DND-41 (cell line): Measurements from ENCODE around the gene FGFBP1.

Source experiments
- ATAC-seq: fragments of 200-7000 bp; cut with Tn5 transposase; 3 replicates; pipeline ENCODE4 v1.9.1; 2021; ENCODE audit warnings: low read depth; ENCODE audit not compliant: insufficient read depth
- DNase-seq: peaks from one replicate; pipeline ENCODE4 v3.0.0-alpha.2; 2020
- H2AFZ ChIP-seq: 2 replicates; pipeline ENCODE4 v1.6.0; 2012; ENCODE audit warnings: low read depth, low read length
- H3K27ac ChIP-seq: 2 replicates; pipeline ENCODE4 v1.5.1; 2012; ENCODE audit warnings: low read length, inconsistent platforms
- H3K27me3 ChIP-seq: fragments of 200-600 bp; sonication (generic); 2 replicates; pipeline ENCODE4 v1.6.0; 2012; ENCODE audit warnings: low read length, mild to moderate bottlenecking, inconsistent platforms; ENCODE audit not compliant: insufficient read depth, poor library complexity
- H3K36me3 ChIP-seq: 2 replicates; pipeline ENCODE4 v1.5.1; 2012; ENCODE audit warnings: low read length, inconsistent platforms; ENCODE audit not compliant: insufficient read depth
- H3K4me1 ChIP-seq: 2 replicates; pipeline ENCODE4 v1.5.1; 2012; ENCODE audit warnings: mild to moderate bottlenecking, low read length; ENCODE audit not compliant: insufficient read depth
- H3K4me2 ChIP-seq: 2 replicates; pipeline ENCODE4 v1.6.0; 2012; ENCODE audit warnings: mild to moderate bottlenecking, moderate library complexity, low read length, inconsistent platforms; ENCODE audit not compliant: insufficient read depth
- H3K4me3 ChIP-seq, 2 experiments: fragments of 200-600 bp in 1 of 2; shearing (Covaris generic) in 1 of 2; 2 replicates each; pipeline ENCODE4 v1.5.1; 2012 to 2016; ENCODE audit warnings: inconsistent platforms in 2 of 2, low read length in 2 of 2, mild to moderate bottlenecking in 2 of 2, low read depth in 1 of 2, moderate library complexity in 1 of 2
- H3K79me2 ChIP-seq: 2 replicates; pipeline ENCODE4 v1.6.0; 2012; ENCODE audit warnings: low read length, inconsistent platforms; ENCODE audit not compliant: insufficient read depth
- H3K9ac ChIP-seq: 2 replicates; pipeline ENCODE4 v1.6.0; 2012; ENCODE audit warnings: low read depth, mild to moderate bottlenecking, inconsistent platforms, low read length, moderate library complexity
- H3K9me3 ChIP-seq: 2 replicates; pipeline ENCODE4 v1.5.1; 2012; ENCODE audit warnings: low read length, moderate library complexity, mild to moderate bottlenecking, inconsistent platforms; ENCODE audit not compliant: insufficient read depth, severe bottlenecking
- H4K20me1 ChIP-seq: 2 replicates; pipeline ENCODE4 v1.6.0; 2012; ENCODE audit warnings: low read length; ENCODE audit not compliant: insufficient read depth
- EZH2 ChIP-seq: IDR thresholded peaks from 3 replicates; pipeline ENCODE4 v1.6.1; 2012; ENCODE audit warnings: borderline replicate concordance, low read depth, mild to moderate bottlenecking, moderate library complexity, low read length, inconsistent platforms; ENCODE audit not compliant: severe bottlenecking
- TF ChIP-seq, protein P1 (sequence below): IDR thresholded peaks from 2 replicates; pipeline ENCODE4 v1.5.1; 2012; ENCODE audit warnings: borderline replicate concordance, low read length, moderate library complexity, mild to moderate bottlenecking; ENCODE audit not compliant: poor library complexity, severe bottlenecking; ENCODE audit errors: extremely low read depth

FGFBP1 gene

DNA sequence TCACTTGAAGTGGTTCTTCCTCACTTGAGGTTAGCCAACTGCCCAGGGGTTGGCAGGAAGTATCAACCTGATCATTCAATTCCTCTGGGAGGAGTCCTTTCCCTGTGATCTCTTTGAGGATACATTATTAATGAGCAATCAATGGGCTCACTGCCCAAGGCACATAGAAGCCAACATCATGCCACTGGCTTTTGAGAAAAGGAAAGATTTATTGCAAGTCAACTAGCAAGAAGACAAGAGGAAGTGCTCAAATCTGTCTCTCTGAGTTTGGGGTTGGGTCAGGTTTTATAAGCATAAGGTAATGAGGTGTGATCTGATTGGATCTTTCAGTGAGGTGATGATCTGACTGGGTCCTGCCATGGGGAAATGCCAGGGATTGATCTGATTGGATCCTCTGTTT lies 39.6 kb downstream of the FGFBP1 start:
- H3K4me3 ChIP-seq = no peak overlapping the region
- peaks cover 6% of the 10 kb centered on the region for H3K27me3 ChIP-seq
- H3K79me2 ChIP-seq = no peaks in the 10 kb centered on the region
- no peak for DNase-seq
- H3K9me3 ChIP-seq = no peaks in the 10 kb centered on the region
- no peaks in the 10 kb centered on the region for H3K4me1 ChIP-seq
- no peak overlapping the region for H3K27ac ChIP-seq
- no peak overlapping the region for H2AFZ ChIP-seq
- H3K4me2 ChIP-seq = no peak overlapping the region
- H3K36me3 ChIP-seq = no peaks in the 10 kb centered on the region
- TF ChIP-seq, protein P1, sequence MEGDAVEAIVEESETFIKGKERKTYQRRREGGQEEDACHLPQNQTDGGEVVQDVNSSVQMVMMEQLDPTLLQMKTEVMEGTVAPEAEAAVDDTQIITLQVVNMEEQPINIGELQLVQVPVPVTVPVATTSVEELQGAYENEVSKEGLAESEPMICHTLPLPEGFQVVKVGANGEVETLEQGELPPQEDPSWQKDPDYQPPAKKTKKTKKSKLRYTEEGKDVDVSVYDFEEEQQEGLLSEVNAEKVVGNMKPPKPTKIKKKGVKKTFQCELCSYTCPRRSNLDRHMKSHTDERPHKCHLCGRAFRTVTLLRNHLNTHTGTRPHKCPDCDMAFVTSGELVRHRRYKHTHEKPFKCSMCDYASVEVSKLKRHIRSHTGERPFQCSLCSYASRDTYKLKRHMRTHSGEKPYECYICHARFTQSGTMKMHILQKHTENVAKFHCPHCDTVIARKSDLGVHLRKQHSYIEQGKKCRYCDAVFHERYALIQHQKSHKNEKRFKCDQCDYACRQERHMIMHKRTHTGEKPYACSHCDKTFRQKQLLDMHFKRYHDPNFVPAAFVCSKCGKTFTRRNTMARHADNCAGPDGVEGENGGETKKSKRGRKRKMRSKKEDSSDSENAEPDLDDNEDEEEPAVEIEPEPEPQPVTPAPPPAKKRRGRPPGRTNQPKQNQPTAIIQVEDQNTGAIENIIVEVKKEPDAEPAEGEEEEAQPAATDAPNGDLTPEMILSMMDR = no peak
- no peak for TF ChIP-seq EZH2
- no peaks in the 10 kb centered on the region for H4K20me1 ChIP-seq
- H3K9ac ChIP-seq = no peak overlapping the region
- no peak for ATAC-seq

DNA sequence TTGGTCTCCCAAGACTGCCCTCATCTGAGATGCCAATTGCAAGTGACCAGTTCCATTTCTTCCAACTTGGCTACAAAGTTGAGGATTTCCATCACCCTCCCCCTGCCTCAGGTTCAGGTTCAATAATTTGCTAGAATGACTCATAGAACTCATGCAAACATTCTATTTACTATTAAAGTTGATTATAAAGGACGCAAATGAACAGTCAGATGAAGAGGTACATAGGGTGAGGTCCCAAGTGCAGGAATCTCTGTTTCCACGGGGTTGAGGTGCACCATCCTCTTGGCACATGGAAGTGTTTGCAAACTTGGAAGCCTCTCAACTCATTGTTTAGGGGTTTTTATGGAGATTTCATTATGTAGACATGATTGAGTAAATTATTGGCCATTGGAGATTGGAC lies 41.0 kb downstream of the FGFBP1 start:
- no peaks in the 10 kb centered on the region for H3K4me1 ChIP-seq
- no peak overlapping the region for H3K27ac ChIP-seq
- TF ChIP-seq EZH2 = no peak
- TF ChIP-seq, protein P1 = no peak
- H3K79me2 ChIP-seq = no peaks in the 10 kb centered on the region
- no peak overlapping the region for H3K9ac ChIP-seq
- H3K4me2 ChIP-seq = no peak overlapping the region
- H3K36me3 ChIP-seq = no peaks in the 10 kb centered on the region
- H3K27me3 ChIP-seq = peaks cover 6% of the 10 kb centered on the region
- H2AFZ ChIP-seq = no peak overlapping the region
- ATAC-seq (no peak), DNase-seq (no peak)
- H3K9me3 ChIP-seq = no peaks in the 10 kb centered on the region
- H4K20me1 ChIP-seq = no peaks in the 10 kb centered on the region
- H3K4me3 ChIP-seq = no peak overlapping the region

DNA sequence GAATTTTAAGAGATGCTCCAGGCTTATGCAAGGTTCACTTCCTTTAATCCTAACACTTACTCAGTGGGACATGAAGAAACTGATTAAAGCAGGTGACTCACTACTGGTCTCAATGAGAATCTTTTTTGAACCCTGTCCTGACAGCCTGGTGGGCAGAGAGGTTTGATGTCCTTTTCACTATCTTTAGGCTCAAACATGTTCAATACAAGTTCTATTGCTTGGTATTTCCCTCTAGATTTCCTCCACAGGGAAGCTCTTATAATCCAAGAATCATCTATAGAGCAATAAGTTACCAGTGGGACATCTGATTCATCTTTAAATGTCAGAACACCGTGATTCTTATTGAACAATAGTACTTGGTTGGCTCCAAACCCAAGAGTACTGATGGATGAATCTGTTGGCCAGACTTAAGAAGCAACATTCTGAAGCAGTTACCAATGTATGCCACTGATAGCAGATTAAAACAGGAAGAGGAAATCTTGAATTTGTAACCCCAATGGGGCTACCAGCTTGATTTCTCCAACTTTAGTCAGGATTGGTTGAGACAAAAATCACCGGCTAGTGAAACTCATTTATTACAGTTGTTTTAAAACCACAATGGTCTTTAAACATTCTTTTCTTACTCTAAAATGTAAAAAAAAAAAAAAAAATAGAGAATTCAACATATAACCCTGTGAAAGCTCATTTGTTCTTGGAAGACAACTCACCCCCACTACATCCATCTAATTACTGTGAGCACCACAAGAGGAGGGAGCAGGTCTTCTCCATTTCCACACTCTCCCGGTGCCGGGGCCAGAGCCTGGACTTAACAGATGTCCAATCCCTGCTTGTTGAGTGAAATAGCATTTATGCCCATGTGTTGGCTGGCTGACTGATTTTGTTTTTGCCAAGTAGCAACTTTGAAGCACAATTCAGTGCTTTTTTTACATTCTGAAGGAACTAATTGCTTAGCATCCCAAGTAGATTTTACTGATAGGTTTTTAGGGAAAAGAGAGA lies 43.3 kb downstream of the FGFBP1 start:
- Histone ChIP-seq H3K4me3 (no peak overlapping the region), H3K9ac (no peak overlapping the region), H2AFZ (no peak overlapping the region), H4K20me1 (no peaks in the 10 kb centered on the region), H3K4me1 (no peaks in the 10 kb centered on the region), H3K9me3 (no peaks in the 10 kb centered on the region), H3K4me2 (no peak overlapping the region), H3K79me2 (no peaks in the 10 kb centered on the region), H3K27me3 (peaks cover 6% of the 10 kb centered on the region), H3K36me3 (no peaks in the 10 kb centered on the region), H3K27ac (no peak overlapping the region)
- no peak for ATAC-seq
- TF ChIP-seq, protein P1 = no peak
- TF ChIP-seq EZH2 = no peak
- no peak for DNase-seq
